Measurements from ENCODE around the gene RABGEF1.
"Not testable (repeated sequence)": the region's sequence is repeated elsewhere in the genome, so short reads cannot be mapped to it uniquely, and the experiment has no call there.

The RABGEF1 gene

DNA sequence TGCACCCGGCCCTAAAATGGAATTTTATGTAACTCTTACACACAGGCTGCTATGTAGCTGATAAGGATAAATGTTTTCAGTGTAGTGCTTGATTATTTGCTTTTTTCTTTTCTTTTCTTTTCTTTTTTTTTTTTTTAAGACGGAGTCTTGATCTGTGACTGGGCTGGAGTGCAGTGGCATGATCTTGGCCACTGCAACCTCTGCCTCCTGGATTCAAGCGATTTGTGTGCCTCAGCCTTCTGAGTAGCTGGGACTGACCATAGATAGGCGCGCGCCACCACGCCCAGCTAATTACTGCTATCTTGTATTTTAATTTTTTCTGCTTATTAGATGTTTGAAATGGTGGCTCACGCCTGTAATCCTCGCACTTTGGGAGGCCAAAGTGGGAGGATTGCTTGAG, 3.4 kb downstream of the RABGEF1 start:
- H3K4me3 ChIP-seq (ENCODE audit: low read length): no peak overlapping the region
- TF ChIP-seq ZNF274 (IDR thresholded peaks at IDR 0.05; ENCODE audit: low read depth, low read length): no peak

DNA sequence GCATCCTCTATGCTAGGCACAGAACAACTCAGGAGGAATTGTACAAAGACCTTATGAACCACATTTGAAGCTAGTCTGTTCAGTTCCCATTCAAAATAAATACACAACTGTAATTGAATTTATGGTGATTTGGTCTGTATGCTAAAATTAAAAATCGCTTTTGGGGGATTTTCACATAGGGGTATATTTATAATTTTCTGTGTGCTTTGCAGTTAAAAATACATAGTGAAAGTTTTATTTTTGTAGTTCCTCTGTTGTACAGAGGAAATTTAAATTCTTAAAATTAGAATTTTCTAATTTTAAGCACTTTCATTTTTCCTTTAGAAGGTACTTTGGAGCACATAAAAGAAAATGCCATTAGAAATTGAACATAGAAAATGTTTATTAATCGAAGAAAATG, 6.9 kb downstream of the RABGEF1 start:
- H3K4me3 ChIP-seq (ENCODE audit: low read length): no peak overlapping the region

DNA sequence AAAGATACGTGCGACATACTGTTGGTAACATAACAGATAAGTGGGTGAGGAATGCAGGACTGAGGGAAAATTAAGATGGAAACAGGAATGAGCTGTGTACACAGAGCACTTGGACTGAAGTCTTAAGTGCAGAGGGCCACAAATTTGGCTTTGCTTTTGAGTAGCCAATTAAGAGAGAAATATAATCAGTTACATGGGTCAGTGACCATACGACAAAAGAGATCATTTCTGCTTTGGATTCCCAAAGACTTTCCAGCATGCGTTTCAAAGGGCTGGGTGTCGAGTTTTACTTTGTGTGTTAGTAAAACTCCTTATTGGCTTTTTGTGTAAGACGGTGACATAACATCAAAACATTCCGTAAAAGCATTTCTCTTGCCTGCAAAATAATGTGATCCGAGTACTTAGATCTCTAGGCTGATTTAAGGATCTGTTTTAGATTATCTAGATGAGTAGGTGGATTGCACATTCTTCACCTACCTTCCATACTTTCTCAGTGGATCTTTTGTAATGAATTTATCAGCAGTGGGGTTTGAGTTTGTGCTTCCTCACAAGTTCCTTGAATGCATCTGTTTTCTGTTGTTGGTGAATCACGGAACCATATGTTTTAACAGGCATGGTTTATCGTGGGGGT, 7.5 kb downstream of the RABGEF1 start:
- H3K4me3 ChIP-seq (ENCODE audit: low read length): no peak overlapping the region
- TF ChIP-seq ZNF274 (IDR thresholded peaks at IDR 0.05; ENCODE audit: low read depth, low read length): no peak

More for the DNA sequence above, 6.9 kb downstream of the RABGEF1 start:
- no peak for TF ChIP-seq ZNF274 (IDR thresholded peaks at IDR 0.05; ENCODE audit: low read depth, low read length)

DNA sequence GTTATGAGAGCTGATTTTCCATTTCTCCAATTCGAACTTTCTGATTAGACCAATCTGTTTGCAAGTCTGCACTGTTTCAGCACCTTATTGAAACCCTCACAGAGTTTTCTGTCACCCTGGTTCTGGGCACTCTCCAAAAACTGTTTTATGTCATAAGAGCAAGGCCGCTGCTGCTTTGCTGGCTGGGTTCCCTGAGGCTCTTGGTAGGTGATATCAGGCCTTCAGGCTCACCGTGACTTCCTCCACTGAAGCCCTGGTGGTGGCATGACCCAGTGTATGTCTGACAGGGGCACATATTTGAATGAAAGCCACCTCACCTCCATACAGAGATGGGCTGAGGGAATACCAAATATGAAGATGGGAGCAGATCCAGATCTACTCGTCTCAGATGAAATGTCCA, 8.3 kb downstream of the RABGEF1 start:
- no peak overlapping the region for H3K4me3 ChIP-seq (ENCODE audit: low read length)
- TF ChIP-seq ZNF274 (IDR thresholded peaks at IDR 0.05; ENCODE audit: low read depth, low read length): no peak

DNA sequence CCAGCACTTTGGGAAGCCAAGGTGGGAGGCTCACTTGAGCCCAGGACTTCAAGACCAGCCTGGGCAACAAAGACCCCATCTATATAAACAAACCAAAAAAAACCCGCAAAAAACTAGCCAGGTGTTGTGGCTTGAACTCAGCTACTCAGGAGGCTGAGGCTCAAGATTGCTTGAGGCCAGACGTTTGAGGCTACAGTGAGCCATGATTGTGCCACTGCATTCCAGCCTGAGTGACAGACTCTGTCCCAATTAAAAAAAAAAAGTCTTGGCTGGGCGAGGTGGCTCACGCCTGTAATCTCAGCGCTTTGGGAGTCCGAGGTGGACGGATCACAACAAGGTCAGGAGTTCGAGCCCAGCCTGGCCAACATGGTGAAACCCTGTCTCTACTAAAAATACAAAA, 11.4 kb downstream of the RABGEF1 start:
- no peak for TF ChIP-seq ZNF274 (IDR thresholded peaks at IDR 0.05; ENCODE audit: low read depth, low read length)
- no peak overlapping the region for H3K4me3 ChIP-seq (ENCODE audit: low read length)

DNA sequence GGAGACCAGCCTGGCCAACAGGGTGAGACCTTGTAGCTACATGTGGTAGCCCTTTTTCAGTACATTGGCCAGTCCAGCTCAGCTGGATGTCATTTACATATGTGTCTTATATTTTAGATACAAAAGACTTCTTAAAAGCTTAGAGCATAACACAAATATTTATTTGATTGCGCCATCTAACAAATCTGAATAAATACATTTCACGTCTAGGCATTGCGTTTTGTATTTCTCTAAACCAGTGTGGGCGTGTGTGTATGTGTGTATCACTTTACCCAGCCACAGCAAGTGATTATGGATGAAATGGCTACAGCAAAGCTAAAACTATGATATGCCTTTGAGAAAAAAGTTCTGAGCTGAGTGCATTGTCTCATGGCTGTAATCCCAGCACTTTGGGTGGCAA, 14.0 kb downstream of the RABGEF1 start:
- no peak overlapping the region for H3K4me3 ChIP-seq (ENCODE audit: low read length)
- TF ChIP-seq ZNF274 (IDR thresholded peaks at IDR 0.05; ENCODE audit: low read depth, low read length): no peak

DNA sequence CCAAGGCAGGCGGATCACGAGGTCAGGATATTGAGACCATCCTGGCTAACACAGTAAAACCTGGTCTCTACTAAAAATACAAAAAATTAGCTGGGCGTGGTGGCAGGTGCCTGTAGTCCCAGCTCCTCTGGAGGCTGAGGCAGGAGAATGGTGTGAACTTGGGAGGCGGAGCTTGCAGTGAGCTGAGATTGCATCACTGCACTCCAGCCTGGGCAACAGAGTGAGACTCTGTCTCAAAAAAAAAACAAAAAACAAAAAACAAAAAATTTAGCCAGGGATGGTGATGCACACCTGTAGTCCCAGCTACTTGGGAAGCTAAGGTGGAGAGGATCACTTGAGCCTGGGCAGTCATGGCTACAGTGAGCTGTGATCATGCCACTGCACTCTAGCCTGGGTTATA, 14.5 kb downstream of the RABGEF1 start:
- H3K4me3 ChIP-seq (ENCODE audit: low read length): not testable (repeated sequence)

DNA sequence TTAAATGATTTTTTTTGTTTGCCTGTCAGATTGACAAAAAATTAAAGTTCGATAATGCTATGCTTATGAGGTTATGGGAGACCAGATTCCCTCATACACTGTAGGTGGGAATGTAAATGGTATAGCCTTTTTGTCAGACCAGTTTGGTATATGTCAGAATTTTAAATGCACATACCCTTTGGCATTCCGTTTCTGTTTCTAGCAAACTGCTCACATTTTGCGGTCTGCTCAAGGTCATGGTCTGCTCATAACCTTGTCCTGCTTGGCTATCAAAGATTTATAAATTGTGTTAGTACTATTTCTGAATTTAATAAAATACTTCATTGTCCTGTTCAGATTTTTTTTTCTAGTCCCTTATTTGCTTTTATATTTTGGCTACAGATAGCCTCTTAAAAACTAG, 15.7 kb downstream of the RABGEF1 start:
- H3K4me3 ChIP-seq (ENCODE audit: low read length): not testable (repeated sequence)

DNA sequence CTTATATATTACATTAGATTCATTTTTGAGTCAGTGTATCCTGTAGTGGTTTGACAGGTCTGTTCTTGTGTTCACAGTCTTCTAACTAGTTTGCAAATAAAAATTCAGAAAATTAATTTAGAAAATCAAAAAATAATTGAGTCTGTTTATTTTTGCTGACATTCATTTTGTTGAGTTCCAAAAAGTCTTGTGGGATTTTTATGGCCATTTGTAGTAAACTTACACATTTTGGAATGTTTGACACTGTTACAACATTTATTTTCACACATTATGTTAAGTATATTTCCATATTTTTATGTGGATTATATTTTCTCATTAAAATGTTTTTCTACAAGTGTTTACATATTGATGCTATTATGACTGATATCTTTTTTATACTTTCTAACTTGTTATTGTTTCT, 16.4 kb downstream of the RABGEF1 start:
- no peak for TF ChIP-seq ZNF274 (IDR thresholded peaks at IDR 0.05; ENCODE audit: low read depth, low read length)
- H3K4me3 ChIP-seq (ENCODE audit: low read length): no peak overlapping the region

DNA sequence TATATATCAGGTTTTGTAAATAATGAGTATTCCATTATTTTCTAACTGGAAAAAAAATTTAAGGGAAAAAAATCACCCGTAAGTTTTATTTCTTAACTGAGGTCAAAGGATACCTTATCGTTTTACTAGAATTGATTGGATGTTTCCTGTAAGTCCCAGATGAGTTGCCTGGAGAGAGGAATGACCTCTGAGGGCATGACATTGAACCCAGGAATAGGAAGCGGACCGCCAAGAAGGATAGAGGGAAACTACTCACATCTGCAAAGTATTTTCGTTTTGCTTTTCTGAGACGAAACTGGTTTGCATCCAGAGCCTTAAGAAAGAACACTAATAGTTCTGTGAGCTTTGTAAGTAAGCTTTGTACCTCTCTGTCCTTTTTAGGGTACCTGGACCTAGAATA, 17.4 kb downstream of the RABGEF1 start:
- H3K4me3 ChIP-seq (ENCODE audit: low read length): no peak overlapping the region
- no peak for TF ChIP-seq ZNF274 (IDR thresholded peaks at IDR 0.05; ENCODE audit: low read depth, low read length)

DNA sequence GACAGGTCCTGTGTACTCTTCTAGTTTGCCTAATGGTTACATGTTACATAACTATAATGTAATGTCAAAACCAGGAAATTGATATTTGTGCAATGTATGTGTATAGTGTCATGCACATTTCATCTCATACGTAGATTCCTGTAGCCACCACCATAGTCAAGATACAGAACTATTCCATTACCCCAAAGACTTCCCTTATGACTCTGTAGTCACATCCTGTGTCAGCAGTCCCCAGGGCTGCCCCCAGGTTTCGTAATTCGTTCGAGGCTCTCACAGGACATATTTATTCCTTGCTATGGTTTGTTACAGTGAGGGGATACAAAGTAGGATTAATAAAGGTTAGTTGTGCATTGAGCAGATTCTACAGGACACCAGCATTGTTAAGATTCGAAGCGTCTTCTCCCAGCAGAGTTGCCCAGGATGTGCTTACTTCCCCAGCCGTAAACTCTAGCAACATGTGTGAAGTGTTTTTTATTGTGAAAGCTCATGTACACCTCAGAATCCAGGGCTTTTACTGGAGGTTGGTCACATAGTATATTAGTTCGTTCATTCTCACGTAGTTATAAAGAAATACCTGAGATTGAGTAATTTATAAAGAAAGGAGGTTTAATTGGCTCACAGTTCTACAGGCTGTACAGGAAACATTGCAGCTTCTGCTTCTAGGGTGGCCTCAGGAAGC, 18.6 kb downstream of the RABGEF1 start:
- no peak for TF ChIP-seq ZNF274 (IDR thresholded peaks at IDR 0.05; ENCODE audit: low read depth, low read length)
- no peak overlapping the region for H3K4me3 ChIP-seq (ENCODE audit: low read length)

DNA sequence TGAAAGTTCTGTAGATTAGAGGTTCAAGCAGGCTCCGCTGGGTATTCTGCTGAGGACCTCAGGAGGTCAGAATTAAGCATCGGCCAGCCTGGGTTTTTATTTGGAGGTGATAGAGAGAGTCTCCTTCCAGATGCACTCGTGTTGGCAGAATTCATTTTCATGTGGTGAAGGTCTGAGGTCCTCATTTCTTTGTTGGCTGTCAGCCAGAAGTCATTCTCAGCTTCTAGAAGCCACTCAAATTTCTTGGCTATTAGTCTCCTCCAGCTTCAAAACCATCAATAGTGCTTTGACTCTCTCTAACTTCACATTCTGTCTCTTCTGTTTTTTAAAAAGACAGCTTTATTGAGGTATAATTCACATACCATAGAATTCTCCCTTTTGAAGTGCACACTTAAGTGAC, 22.6 kb downstream of the RABGEF1 start:
- H3K4me3 ChIP-seq (ENCODE audit: low read length): not testable (repeated sequence)

DNA sequence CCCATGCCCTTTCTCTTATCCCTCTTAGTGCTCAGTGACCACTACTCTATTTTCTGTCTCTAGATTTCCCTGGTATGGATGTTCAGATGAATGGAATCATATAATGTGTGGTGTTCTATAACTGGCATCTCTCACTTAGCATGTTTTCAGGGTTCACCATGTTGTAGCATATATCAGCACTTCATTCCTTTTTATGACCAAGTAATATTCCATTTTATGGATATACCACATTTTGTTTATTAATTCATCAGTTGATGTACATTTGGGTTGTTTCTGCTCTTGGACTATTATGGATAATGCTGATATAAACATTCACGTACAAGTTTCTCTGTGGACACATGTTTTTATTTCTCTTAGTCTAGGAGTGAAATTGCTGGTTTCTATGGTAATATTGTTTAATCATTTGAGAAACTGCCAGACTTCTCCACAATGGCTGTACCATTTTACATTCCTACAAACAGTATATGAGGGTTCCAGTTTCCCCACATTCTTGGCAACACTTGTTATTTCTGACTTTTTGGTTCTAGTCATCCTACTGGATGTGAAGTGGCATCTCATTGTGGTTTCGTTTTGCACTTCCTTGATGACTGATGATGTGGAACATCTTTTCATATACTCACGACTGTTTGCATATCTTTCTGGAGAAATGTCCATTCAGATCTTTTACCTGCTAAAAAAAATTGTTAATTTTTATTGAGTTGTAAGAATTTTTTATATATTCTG, 23.3 kb downstream of the RABGEF1 start:
- not testable (repeated sequence) for H3K4me3 ChIP-seq (ENCODE audit: low read length)

DNA sequence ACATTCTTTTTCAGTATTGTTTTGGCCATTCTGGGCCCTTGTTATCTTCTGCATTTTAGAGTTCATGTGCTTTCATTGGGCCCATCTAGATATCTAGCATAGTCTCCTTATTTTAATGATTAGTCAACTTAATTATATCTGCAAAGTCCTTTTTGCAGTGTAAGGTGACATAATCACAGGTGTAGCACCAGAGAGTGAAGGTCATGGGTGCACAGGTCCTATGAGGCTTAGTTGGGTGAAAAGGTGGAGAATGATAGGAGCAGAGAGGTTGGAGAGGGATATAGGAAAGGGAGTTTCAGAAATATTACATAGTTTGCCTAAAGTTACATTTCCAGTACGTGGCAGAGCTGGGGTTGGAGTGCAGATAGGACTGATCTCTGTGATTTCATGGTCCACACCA, 24.4 kb downstream of the RABGEF1 start:
- not testable (repeated sequence) for H3K4me3 ChIP-seq (ENCODE audit: low read length)

DNA sequence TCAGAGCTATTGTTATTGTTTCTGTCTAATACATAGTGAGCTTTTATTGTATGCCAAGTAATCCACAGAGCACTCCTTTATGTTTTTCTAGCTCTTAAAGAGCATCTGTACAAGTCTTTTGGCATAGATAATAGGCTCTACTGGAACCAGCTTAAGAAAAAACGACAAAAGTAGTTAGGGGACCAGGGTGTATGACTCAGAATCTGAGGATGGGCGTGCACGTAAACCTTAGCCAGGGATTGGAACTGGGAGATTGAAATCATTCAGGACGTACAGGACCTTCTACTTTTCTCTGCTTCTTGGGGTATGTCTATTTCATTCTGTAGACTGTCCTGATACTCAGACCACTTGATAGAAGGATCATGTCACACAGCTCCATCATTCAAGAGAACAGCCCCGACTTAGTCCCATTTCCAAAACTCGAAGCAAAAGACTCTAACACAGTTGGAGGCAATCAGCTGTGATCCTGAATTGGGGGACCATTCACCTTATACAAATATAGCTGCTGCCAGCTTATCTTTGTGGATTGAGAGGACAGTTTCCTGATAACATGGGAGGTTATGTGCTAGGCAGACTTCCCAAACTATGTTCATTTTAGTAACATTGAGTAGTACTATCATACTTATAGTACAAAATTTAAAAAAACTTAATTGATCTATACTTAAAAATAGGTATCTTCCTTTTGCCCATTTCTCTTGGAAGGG, 24.9 kb downstream of the RABGEF1 start:
- not testable (repeated sequence) for H3K4me3 ChIP-seq (ENCODE audit: low read length)

All from GM08714 (cell line).